GM21737 (cell line): ENCODE data around the gene PRKN.
"Not testable (repeated sequence)": the region's sequence is repeated elsewhere in the genome, so short reads cannot be mapped to it uniquely, and the experiment has no call there.

Experiments used
- ATAC-seq: cut with Tn5 transposase; IDR thresholded peaks from one replicate; pipeline ENCODE4 v1.9.1; 2021; ENCODE audit warnings: mild to moderate bottlenecking, moderate library complexity; ENCODE audit not compliant: unreplicated experiment

Gene PRKN

GRCh38 chr6:161540532-161540931 is 1187.0 kb downstream of the PRKN start:
- ATAC-seq: no peak

- ATAC-seq: no peak
Measured at GRCh38 chr6:161536224-161536630, 1191.3 kb downstream of the PRKN start.

- no peak for ATAC-seq
Measured at GRCh38 chr6:161534264-161534873, 1193.2 kb downstream of the PRKN start.

GRCh38 chr6:161533266-161533665 is 1194.3 kb downstream of the PRKN start:
- ATAC-seq: no peak

GRCh38 chr6:161532536-161532935 is 1195.0 kb downstream of the PRKN start:
- no peak for ATAC-seq

GRCh38 chr6:161526794-161527193 is 1200.8 kb downstream of the PRKN start:
- no peak for ATAC-seq

- ATAC-seq: no peak
Measured at GRCh38 chr6:161523362-161523761, 1204.2 kb downstream of the PRKN start.

- ATAC-seq: no peak
Measured at GRCh38 chr6:161522276-161522675, 1205.3 kb downstream of the PRKN start.

GRCh38 chr6:161511447-161512095 is 1216.0 kb downstream of the PRKN start:
- ATAC-seq: no peak

- no peak for ATAC-seq
Measured at GRCh38 chr6:161508341-161508740, 1219.2 kb downstream of the PRKN start.

GRCh38 chr6:161507375-161507774 is 1220.2 kb downstream of the PRKN start:
- ATAC-seq: no peak

- ATAC-seq: no peak
Measured at GRCh38 chr6:161503570-161503969, 1224.0 kb downstream of the PRKN start.

GRCh38 chr6:161498881-161499280 is 1228.7 kb downstream of the PRKN start:
- ATAC-seq: no peak

- no peak for ATAC-seq
Measured at GRCh38 chr6:161498359-161498758, 1229.2 kb downstream of the PRKN start.

GRCh38 chr6:161496941-161497340 is 1230.6 kb downstream of the PRKN start:
- ATAC-seq: no peak

- ATAC-seq: not testable (repeated sequence)
Measured at GRCh38 chr6:161496271-161496670, 1231.3 kb downstream of the PRKN start.

GRCh38 chr6:161494566-161494965 is 1233.0 kb downstream of the PRKN start:
- no peak for ATAC-seq

GRCh38 chr6:161493576-161494118 is 1233.9 kb downstream of the PRKN start:
- no peak for ATAC-seq

GRCh38 chr6:161489626-161490306 is 1237.8 kb downstream of the PRKN start:
- no peak for ATAC-seq

GRCh38 chr6:161487694-161488093 is 1239.9 kb downstream of the PRKN start:
- ATAC-seq: no peak

- no peak for ATAC-seq
Measured at GRCh38 chr6:161487217-161487531, 1240.4 kb downstream of the PRKN start.
